GM12801 (cell line): Measurements from ENCODE around the gene SPINT1.

Experiments used
- CTCF ChIP-seq: IDR thresholded peaks from one replicate; pipeline ENCODE4 v1.5.1; 2011; ENCODE audit warnings: control low read depth; ENCODE audit not compliant: insufficient read length; ENCODE audit errors: extremely low read depth

Gene SPINT1

GRCh38 chr15:40807028-40807887 lies 36.6 kb upstream of the SPINT1 start, which contains the start of the genes DNAJC17 and ZFYVE19:
DNAJC17 (minus strand) TSS chr15:40807473; CDS start chr15:40807446, 27 bp downstream.
ZFYVE19 (plus strand) TSS chr15:40807089; CDS start chr15:40807590, 501 bp downstream.
- no peak for TF ChIP-seq CTCF

GRCh38 chr15:40807888-40808461 lies 35.9 kb upstream of the SPINT1 start:
- TF ChIP-seq CTCF = no peak

- TF ChIP-seq CTCF = no peak
These were observed 34.9 kb upstream of the SPINT1 start for GRCh38 chr15:40808861-40809450.

GRCh38 chr15:40812721-40813425 lies 31.0 kb upstream of the SPINT1 start:
- no peak for TF ChIP-seq CTCF

GRCh38 chr15:40815042-40815698 lies 28.7 kb upstream of the SPINT1 start:
- TF ChIP-seq CTCF = no peak

- TF ChIP-seq CTCF = no peak
These were observed 24.8 kb upstream of the SPINT1 start for GRCh38 chr15:40819048-40819447.
